H1 (cell line): ENCODE measurements around the gene CNNM1. TPM values are rescaled to one million over a fixed set of nuclear protein-coding genes. Genes with fewer than 3 reads are reported as not detected.

ENCODE experiments used
- CTCF ChIA-PET: fragments of 300-600 bp; sonication (Branson Sonifier 250); formaldehyde crosslinking; loops from one replicate; lab custom pipeline; 2021; ENCODE audit not compliant: partially characterized antibody; lab: Charles Lee
- POLR2A ChIA-PET: fragments of 300-600 bp; sonication (Branson Sonifier 250); formaldehyde crosslinking; loops from one replicate; lab custom pipeline; 2021; ENCODE audit warnings: inconsistent platforms; ENCODE audit not compliant: partially characterized antibody; lab: Charles Lee
- DNase-seq, 2 experiments: peaks; one replicate each; pipeline versions ENCODE4 v3.0.0 to v3.0.0-alpha.2; 2010 to 2022; ENCODE audit warnings: low spot score in 2 of 2, low read depth in 1 of 2, mixed read lengths in 1 of 2
- FAIRE-seq: peaks from 2 replicates; lab custom pipeline; 2011; peaks lifted over from hg19 to GRCh38; lab: Jason Lieb, UNC
- H2AFZ ChIP-seq: 2 replicates; pipeline ENCODE4 v1.8.1; 2012; ENCODE audit warnings: low read length, inconsistent platforms
- H2AK5ac ChIP-seq: 2 replicates; pipeline ENCODE4 v1.6.1; 2013; ENCODE audit warnings: low read depth, low read length
- H2BK120ac ChIP-seq: replicated peaks from 2 replicates; pipeline ENCODE3; 2013; ENCODE audit warnings: low read depth, low read length, inconsistent platforms
- H2BK12ac ChIP-seq: 2 replicates; pipeline ENCODE4 v1.6.1; 2013; ENCODE audit warnings: low read depth, low read length
- H2BK15ac ChIP-seq: 2 replicates; pipeline ENCODE4 v1.6.1; 2013; ENCODE audit warnings: low read length
- H2BK20ac ChIP-seq: 2 replicates; pipeline ENCODE4 v1.6.1; 2013; ENCODE audit warnings: low read length
- H2BK5ac ChIP-seq: 2 replicates; pipeline ENCODE4 v1.6.1; 2013; ENCODE audit warnings: low read depth, low read length
- H3K14ac ChIP-seq: 2 replicates; pipeline ENCODE4 v1.6.1; 2013; ENCODE audit warnings: inconsistent platforms; ENCODE audit not compliant: insufficient read length
- H3K18ac ChIP-seq: 2 replicates; pipeline ENCODE4 v1.6.1; 2013; ENCODE audit warnings: low read length; ENCODE audit errors: extremely low read depth
- H3K23ac ChIP-seq: 2 replicates; pipeline ENCODE4 v1.6.1; 2013; ENCODE audit warnings: inconsistent platforms; ENCODE audit not compliant: insufficient read length
- H3K23me2 ChIP-seq: 2 replicates; pipeline ENCODE4 v1.6.1; 2013; ENCODE audit warnings: low read depth, low read length
- H3K27ac ChIP-seq: 2 replicates; pipeline ENCODE4 v1.6.1; 2011; ENCODE audit warnings: low read depth, low read length, inconsistent platforms
- H3K27me3 ChIP-seq, 4 experiments: replicated peaks in 1 of 4; 1 replicate in 1 of 4; 2 replicates in 3 of 4; pipeline versions ENCODE4 v1.6.1 to v1.8.1; 2011 to 2013; ENCODE audit warnings: low read length in 3 of 4, mild to moderate bottlenecking in 3 of 4, inconsistent platforms in 2 of 4, mixed read lengths in 2 of 4, moderate library complexity in 1 of 4; ENCODE audit not compliant: control insufficient read depth in 3 of 4, insufficient read depth in 3 of 4; ENCODE audit errors: extremely low read depth in 1 of 4
- H3K36me3 ChIP-seq, 4 experiments: 2 replicates each; pipeline versions ENCODE4 v1.6.1 to v1.8.1; 2011 to 2013; ENCODE audit warnings: mild to moderate bottlenecking in 4 of 4, low read length in 3 of 4, moderate library complexity in 2 of 4, control low read depth in 1 of 4, inconsistent platforms in 1 of 4; ENCODE audit not compliant: insufficient read depth in 4 of 4, control insufficient read depth in 2 of 4
- H3K4ac ChIP-seq: replicated peaks from 2 replicates; pipeline ENCODE3; 2013; ENCODE audit warnings: low read length, low read depth, mixed read lengths, inconsistent platforms; ENCODE audit not compliant: insufficient read length
- H3K4me1 ChIP-seq, 4 experiments: replicated peaks in 1 of 4; 1 replicate in 1 of 4; 2 replicates in 3 of 4; pipeline versions ENCODE4 v1.6.1 to v1.8.1; 2011 to 2013; ENCODE audit warnings: low read length in 3 of 4, inconsistent platforms in 2 of 4, mixed read lengths in 1 of 4; ENCODE audit not compliant: insufficient read depth in 4 of 4, control insufficient read depth in 3 of 4
- H3K4me2 ChIP-seq, 2 experiments: 2 replicates each; pipeline versions ENCODE4 v1.6.1 to v1.8.1; 2011 to 2013; ENCODE audit warnings: low read depth in 2 of 2, low read length in 2 of 2, control low read depth in 1 of 2, inconsistent platforms in 1 of 2, mild to moderate bottlenecking in 1 of 2; ENCODE audit not compliant: insufficient read depth in 1 of 2
- H3K4me3 ChIP-seq, 4 experiments: fragments of 200-600, 300-600 bp in 1 of 4; sonication (generic), shearing (Covaris generic), sonication (Bioruptor Twin) in 1 of 4; 2 replicates each; pipeline versions ENCODE4 v1.5.1 to v1.8.1; 2011 to 2016; ENCODE audit warnings: low read length in 4 of 4, low read depth in 3 of 4, control low read depth in 2 of 4, inconsistent platforms in 2 of 4, mild to moderate bottlenecking in 2 of 4, mixed read lengths in 1 of 4, moderate library complexity in 1 of 4; ENCODE audit not compliant: insufficient read depth in 2 of 4; ENCODE audit errors: extremely low read depth in 1 of 4
- H3K56ac ChIP-seq: replicated peaks from 2 replicates; pipeline ENCODE3; 2013; ENCODE audit warnings: low read depth, mild to moderate bottlenecking, mixed read lengths, low read length, inconsistent platforms; ENCODE audit not compliant: insufficient read length
- H3K79me1 ChIP-seq: 2 replicates; pipeline ENCODE4 v1.6.1; 2013; ENCODE audit warnings: low read depth, low read length, control low read depth
- H3K79me2 ChIP-seq, 2 experiments: 2 replicates each; pipeline versions ENCODE4 v1.6.1 to v1.8.1; 2012 to 2013; ENCODE audit warnings: low read length in 2 of 2, mild to moderate bottlenecking in 2 of 2, inconsistent platforms in 1 of 2; ENCODE audit not compliant: insufficient read depth in 2 of 2, control insufficient read depth in 1 of 2
- H3K9ac ChIP-seq, 4 experiments: replicated peaks in 1 of 4; 1 replicate in 1 of 4; 2 replicates in 3 of 4; pipeline versions ENCODE4 v1.6.1 to v1.8.1; 2011 to 2013; ENCODE audit warnings: low read depth in 3 of 4, low read length in 3 of 4, control low read depth in 2 of 4, mild to moderate bottlenecking in 2 of 4, moderate library complexity in 2 of 4, inconsistent platforms in 1 of 4; ENCODE audit errors: extremely low read depth in 1 of 4
- H3K9me3 ChIP-seq, 2 experiments: 2 replicates each; pipeline versions ENCODE4 v1.6.1 to v1.8.1; 2012 to 2013; ENCODE audit warnings: mild to moderate bottlenecking in 2 of 2, moderate library complexity in 2 of 2, control low read depth in 1 of 2, inconsistent platforms in 1 of 2, low read depth in 1 of 2, low read length in 1 of 2, mixed read lengths in 1 of 2; ENCODE audit not compliant: insufficient read depth in 2 of 2
- H4K20me1 ChIP-seq, 2 experiments: replicated peaks in 1 of 2; 2 replicates each; pipeline versions ENCODE3 to v1.8.1; 2011 to 2013; ENCODE audit warnings: inconsistent platforms in 2 of 2, low read length in 2 of 2, mild to moderate bottlenecking in 1 of 2; ENCODE audit not compliant: insufficient read depth in 2 of 2, control insufficient read depth in 1 of 2
- H4K5ac ChIP-seq: 2 replicates; pipeline ENCODE4 v1.6.1; 2013; ENCODE audit warnings: low read length, low read depth, mixed read lengths, inconsistent platforms; ENCODE audit not compliant: insufficient read length
- H4K8ac ChIP-seq: 2 replicates; pipeline ENCODE4 v1.8.0; 2013; ENCODE audit warnings: mild to moderate bottlenecking, moderate library complexity, low read length, inconsistent platforms; ENCODE audit not compliant: insufficient read depth; ENCODE audit errors: extremely low read depth
- H4K91ac ChIP-seq: replicated peaks from 2 replicates; pipeline ENCODE3; 2013; ENCODE audit warnings: low read length, mixed read lengths, inconsistent platforms; ENCODE audit not compliant: insufficient read length
- KDM4A ChIP-seq: IDR thresholded peaks from one replicate; pipeline ENCODE4 v1.7.1; 2012; ENCODE audit warnings: low read depth, mild to moderate bottlenecking, moderate library complexity, low read length, inconsistent platforms; ENCODE audit not compliant: severe bottlenecking
- WGBS, 2 experiments: shearing (Covaris generic) in 1 of 2; methylation state at CpG; one replicate each; pipeline versions ENCODE4 v1.1.6 to v1.1.7; 2013 to 2015; ENCODE audit warnings: low lambda C conversion rate in 2 of 2, mixed read lengths in 2 of 2, inconsistent platforms in 1 of 2, low coverage in 1 of 2, missing lambda C conversion rate in 1 of 2; ENCODE audit not compliant: insufficient replicate concordance in 2 of 2, insufficient coverage in 1 of 2, insufficient read length in 1 of 2; ENCODE audit errors: extremely low coverage in 1 of 2, missing lambda C conversion rate in 1 of 2; 5-methylcytosine and 5-hydroxymethylcytosine counted together
- polyA plus RNA-seq, 7 experiments: library from polyadenylated mRNA; depleted of rRNA in 3 of 7; stranded (reverse) in 5 of 7; unstranded in 2 of 7; fragments of >200 nt in 5 of 7; fragments of 200-250 nt in 2 of 7; gene quantifications; 1 replicate in 5 of 7; 2 replicates in 1 of 7; 4 replicates in 1 of 7; pipeline versions ENCODE4 v1.2.1 to v1.2.3, GENCODE V29; 2011 to 2013; ENCODE audit warnings: missing spikeins in 2 of 7, mixed read lengths in 2 of 7
- total RNA-seq: library from RNA; stranded (reverse); fragmentation: NEBNext Ultra II Directional; extraction: Animal tissue kit (Norgen Biotek cat#: 25700); gene quantifications from 2 replicates; pipeline ENCODE4 v1.2.1, GENCODE V29; 2021

The CNNM1 gene
- total and polyA plus RNA-seq, 2 of the 8 experiments (the other 6 are each of a cell fraction or from before 2014, with no cell fraction given): 0.74 to 0.92 TPM

DNA sequence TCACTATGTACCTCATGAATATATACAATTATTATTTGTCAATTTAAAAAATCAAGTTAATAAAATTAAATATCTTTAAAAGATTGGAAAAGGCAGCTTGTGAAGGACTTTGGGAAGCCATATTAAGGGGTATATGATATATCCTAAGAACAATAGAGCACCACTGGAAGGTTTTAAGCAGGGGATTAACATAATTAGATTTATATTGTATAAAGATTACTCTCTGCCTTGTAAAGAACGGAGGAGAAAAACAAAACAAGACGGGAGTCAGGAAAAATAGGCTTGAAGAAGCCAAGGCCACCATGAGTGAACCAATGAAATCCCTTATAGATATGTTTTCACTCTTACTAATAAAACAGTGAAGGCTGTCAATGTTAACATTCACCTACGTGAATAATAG lies 11.1 kb upstream of the CNNM1 start:
- 91% methylated on average over 3 of the region's 3 CpGs; no CpG with 5 or more reads in 1 of the 2 experiments for WGBS, 2 experiments
- H4K5ac ChIP-seq: no peak overlapping the region

More for the DNA sequence above, 11.1 kb upstream of the CNNM1 start:
- CTCF ChIA-PET: interaction anchor here (0.7 to 1.3 kb wide), 2 partner anchors 11 to 49 kb away, joined by 3 read pairs; no protein-coding TSS in a partner anchor
- TF ChIP-seq KDM4A: no peak
- TF ChIP-seq, all 59 proteins: peak for 0
- Histone ChIP-seq H2BK12ac (no peak overlapping the region), H3K9me3 (no peaks in the 10 kb centered on the region), H4K8ac (no peak overlapping the region), H3K4ac (no peak overlapping the region), H3K23me2 (no peaks in the 10 kb centered on the region), H3K9ac (no peak overlapping the region), H3K56ac (no peak overlapping the region), H2BK5ac (no peak overlapping the region), H2AK5ac (no peak overlapping the region), H3K79me2 (no peaks in the 10 kb centered on the region), H3K4me3 (no peak overlapping the region), H2AFZ (no peak overlapping the region), H2BK20ac (no peak overlapping the region), H2BK15ac (no peak overlapping the region), H3K27ac (no peak overlapping the region), H3K36me3 (no peaks in the 10 kb centered on the region), H3K4me1 (peaks cover 0 to 4% (median 0%) of the 10 kb centered on the region in 4 experiments; a peak in 1 of 7 replicates), H2BK120ac (no peak overlapping the region), H3K14ac (no peak overlapping the region), H3K4me2 (no peak overlapping the region), H4K20me1 (no peaks in the 10 kb centered on the region), H3K79me1 (no peaks in the 10 kb centered on the region), H3K23ac (no peak overlapping the region), H3K18ac (no peak overlapping the region), H4K91ac (no peak overlapping the region), H3K27me3 (no peaks in the 10 kb centered on the region)
- DNase-seq (no peak), FAIRE-seq (no peak)
- POLR2A ChIA-PET: no interaction called here
